Measurements from ENCODE around the gene OR2T11. TPM values are rescaled to one million over a fixed set of nuclear protein-coding genes. Genes with fewer than 3 reads are reported as not detected.

Gene OR2T11
- total and polyA plus RNA-seq, 8 donors: 0.04 to 0.12 (median 0.09) TPM; not detected in 5

Other genes starting within 250 kb of the OR2T11 start
- gene OR2T1, start 232.0 kb downstream of the OR2T11 start, total RNA-seq: not detected
- gene OR2T1, start 232.0 kb downstream of the OR2T11 start, polyA plus RNA-seq: not detected
- gene OR2T2, start 189.5 kb downstream of the OR2T11 start, total RNA-seq: under 1 TPM in 1 of 6 donors, not detected in 5; 0.06 TPM
- not detected for gene OR2T2, start 189.5 kb downstream of the OR2T11 start, polyA plus RNA-seq
- not detected for gene OR2T3, start 161.7 kb downstream of the OR2T11 start, total RNA-seq
- gene OR2T3, start 161.7 kb downstream of the OR2T11 start, polyA plus RNA-seq: not detected
- not detected for gene OR2T5, start 146.5 kb downstream of the OR2T11 start, total RNA-seq
- not detected for gene OR2T5, start 146.5 kb downstream of the OR2T11 start, polyA plus RNA-seq
- not detected for gene OR2G6, start 127.0 kb downstream of the OR2T11 start, total RNA-seq
- not detected for gene OR2G6, start 127.0 kb downstream of the OR2T11 start, polyA plus RNA-seq
- gene OR2T29, start 72.3 kb downstream of the OR2T11 start, total RNA-seq: under 1 TPM in 1 of 6 donors, not detected in 5; 0.12 TPM
- not detected for gene OR2T29, start 72.3 kb downstream of the OR2T11 start, polyA plus RNA-seq
- gene OR2T34, start 60.3 kb downstream of the OR2T11 start, total RNA-seq: not detected
- not detected for gene OR2T34, start 60.3 kb downstream of the OR2T11 start, polyA plus RNA-seq
- gene OR2T10, start 37.4 kb downstream of the OR2T11 start, total RNA-seq: under 1 TPM in 1 of 6 donors, not detected in 5; 0.12 TPM
- under 1 TPM; 0.23 TPM for gene OR2T10, start 37.4 kb downstream of the OR2T11 start, polyA plus RNA-seq
- gene OR2T35, start 10.2 kb upstream of the OR2T11 start, total RNA-seq: not detected
- gene OR2T35, start 10.2 kb upstream of the OR2T11 start, polyA plus RNA-seq: not detected
- not detected for gene OR2T27, start 20.4 kb upstream of the OR2T11 start, total RNA-seq
- not detected for gene OR2T27, start 20.4 kb upstream of the OR2T11 start, polyA plus RNA-seq
- not detected for gene OR14I1, start 67.7 kb upstream of the OR2T11 start, total RNA-seq
- not detected for gene OR14I1, start 67.7 kb upstream of the OR2T11 start, polyA plus RNA-seq
- not detected for gene LYPD8, start 120.7 kb upstream of the OR2T11 start, total RNA-seq
- not detected for gene LYPD8, start 120.7 kb upstream of the OR2T11 start, polyA plus RNA-seq
- gene SH3BP5L, start 190.8 kb upstream of the OR2T11 start, total RNA-seq: 10 to 100 TPM in 1 of 6 donors, 1 to 10 TPM in 5; 6.1 to 15.7 (median 7.6) TPM
- gene SH3BP5L, start 190.8 kb upstream of the OR2T11 start, polyA plus RNA-seq: 10 to 100 TPM; 13.6 to 15.8 TPM
- gene ZNF672, start 203.1 kb upstream of the OR2T11 start, total RNA-seq: 10 to 100 TPM; 13.0 to 22.6 (median 15.5) TPM
- 10 to 100 TPM in 1 of 2 donors, 1 to 10 TPM in 1; 9.7 to 16.0 TPM for gene ZNF672, start 203.1 kb upstream of the OR2T11 start, polyA plus RNA-seq
- gene ZNF692, start 224.0 kb upstream of the OR2T11 start, total RNA-seq: 10 to 100 TPM; 11.9 to 36.5 (median 21.3) TPM
- gene ZNF692, start 224.0 kb upstream of the OR2T11 start, polyA plus RNA-seq: 100 to 1,000 TPM; 191 to 233 TPM